ENCODE data around the gene RRP8. TPM values are rescaled to one million over a fixed set of nuclear protein-coding genes. Genes with fewer than 3 reads are reported as not detected.

The RRP8 gene
- total RNA-seq, 2 experiments from 2014 or later, result 23.0 to 27.1 TPM

- ChIA-PET POLR2A (interaction anchor here (0.7 to 1.8 kb wide), 4 partner anchors 9 to 252 kb away, joined by 3 to 7 read pairs (median 5); partner anchors contain the start of gene MRPL17), CTCF (interaction anchor here (0.8 to 3.8 kb wide), 12 partner anchors 10 to 233 kb away, joined by 3 to 14 read pairs (median 5); partner anchors contain the start of gene MRPL17)
- Mint-ChIP-seq H3K4me1 (peaks cover 43% of the 10 kb centered on the region), H3K4me3 (peak overlapping the region; percentile 80), H3K9me3 (no peaks in the 10 kb centered on the region), H3K36me3 (ENCODE audit: low read depth) (peaks cover 59% of the 10 kb centered on the region), H3K27me3 (no peaks in the 10 kb centered on the region), H3K27ac (peak overlapping the region; percentile 85)
- DNase-seq, result no peak
Observed at GRCh38 chr11:6611963-6612212, 8.5 kb upstream of the RRP8 start.

- peak overlapping the region; percentile 80 for H3K4me3 Mint-ChIP-seq
Observed at GRCh38 chr11:6611092-6611962, 7.9 kb upstream of the RRP8 start.

GRCh38 chr11:6610591-6610990 lies 7.2 kb upstream of the RRP8 start:
- no peak for DNase-seq
- POLR2A ChIA-PET, result no interaction called here
- H3K27me3 Mint-ChIP-seq, result no peaks in the 10 kb centered on the region

More at GRCh38 chr11:6611092-6611962, 7.9 kb upstream of the RRP8 start:
- POLR2A ChIA-PET, result interaction anchor here (0.7 to 1.8 kb wide), 4 partner anchors 9 to 252 kb away, joined by 3 to 7 read pairs (median 5); partner anchors contain the start of gene MRPL17
- CTCF ChIA-PET, result interaction anchor here (0.8 to 3.8 kb wide), 11 partner anchors 10 to 232 kb away, joined by 3 to 14 read pairs (median 5); partner anchors contain the start of gene MRPL17
- H3K4me1 Mint-ChIP-seq, result peaks cover 42% of the 10 kb centered on the region
- H3K27me3 Mint-ChIP-seq, result no peaks in the 10 kb centered on the region
- H3K36me3 Mint-ChIP-seq (ENCODE audit: low read depth), result peaks cover 58% of the 10 kb centered on the region
- peak; percentile 30 for DNase-seq
- H3K27ac Mint-ChIP-seq, result peak overlapping the region; percentile 85
- no peaks in the 10 kb centered on the region for H3K9me3 Mint-ChIP-seq

GRCh38 chr11:6609502-6610015 lies 6.1 kb upstream of the RRP8 start:
- DNase-seq, result no peak
- POLR2A ChIA-PET, result no interaction called here
- Mint-ChIP-seq H3K4me1 (peaks cover 38% of the 10 kb centered on the region), H3K27ac (peak overlapping the region; percentile 42), H3K36me3 (ENCODE audit: low read depth) (peaks cover 50% of the 10 kb centered on the region), H3K27me3 (no peaks in the 10 kb centered on the region), H3K4me3 (peak overlapping the region; percentile 80), H3K9me3 (no peaks in the 10 kb centered on the region)
- CTCF ChIA-PET, result interaction anchor here (1.0 to 3.3 kb wide), 4 partner anchors 10 to 121 kb away, joined by 3 to 10 read pairs (median 4); partner anchors contain the start of gene TPP1

More at GRCh38 chr11:6610591-6610990, 7.2 kb upstream of the RRP8 start:
- peak overlapping the region; percentile 80 for H3K4me3 Mint-ChIP-seq
- H3K36me3 Mint-ChIP-seq (ENCODE audit: low read depth), result peaks cover 58% of the 10 kb centered on the region
- H3K9me3 Mint-ChIP-seq, result no peaks in the 10 kb centered on the region
- H3K4me1 Mint-ChIP-seq, result peaks cover 39% of the 10 kb centered on the region
- CTCF ChIA-PET, result interaction anchor here (1.2 to 1.8 kb wide), 2 partner anchors 10 to 61 kb away, joined by 3 to 4 read pairs; no protein-coding TSS in a partner anchor
- H3K27ac Mint-ChIP-seq, result peak overlapping the region; percentile 85

GRCh38 chr11:6608726-6609501 lies 5.5 kb upstream of the RRP8 start:
- CTCF ChIA-PET, result interaction anchor here (1.0 to 3.3 kb wide), 4 partner anchors 10 to 120 kb away, joined by 3 to 10 read pairs (median 4); partner anchors contain the start of gene TPP1
- H3K27me3 Mint-ChIP-seq, result no peaks in the 10 kb centered on the region
- peaks cover 38% of the 10 kb centered on the region for H3K4me1 Mint-ChIP-seq
- H3K27ac Mint-ChIP-seq, result peak overlapping the region; percentile 44
- peaks cover 50% of the 10 kb centered on the region for H3K36me3 Mint-ChIP-seq (ENCODE audit: low read depth)
- no peaks in the 10 kb centered on the region for H3K9me3 Mint-ChIP-seq
- no peak for DNase-seq
- no peak overlapping the region for H3K4me3 Mint-ChIP-seq
- POLR2A ChIA-PET, result no interaction called here

- Mint-ChIP-seq H3K36me3 (ENCODE audit: low read depth) (peaks cover 50% of the 10 kb centered on the region), H3K27me3 (no peaks in the 10 kb centered on the region), H3K9me3 (no peaks in the 10 kb centered on the region), H3K4me3 (no peak overlapping the region), H3K27ac (peak overlapping the region; percentile 90), H3K4me1 (peaks cover 38% of the 10 kb centered on the region)
- DNase-seq, result no peak
- ChIA-PET CTCF (interaction anchor here (1.0 to 3.3 kb wide), 3 partner anchors 11 to 64 kb away, joined by 3 to 10 read pairs (median 5); partner anchors contain the start of gene TPP1), POLR2A (no interaction called here)
Observed at GRCh38 chr11:6608011-6608410, 4.6 kb upstream of the RRP8 start.

GRCh38 chr11:6607190-6607795 lies 3.9 kb upstream of the RRP8 start:
- no peaks in the 10 kb centered on the region for H3K27me3 Mint-ChIP-seq
- peak overlapping the region; percentile 90 for H3K27ac Mint-ChIP-seq
- ChIA-PET POLR2A (no interaction called here), CTCF (interaction anchor here (0.9 to 3.3 kb wide), 2 partner anchors 12 to 76 kb away, joined by 5 to 10 read pairs; partner anchors contain the start of genes MRPL17 and TPP1)
- peaks cover 38% of the 10 kb centered on the region for H3K4me1 Mint-ChIP-seq
- H3K9me3 Mint-ChIP-seq, result no peaks in the 10 kb centered on the region
- peak; percentile 4 for DNase-seq
- no peak overlapping the region for H3K4me3 Mint-ChIP-seq
- peaks cover 50% of the 10 kb centered on the region for H3K36me3 Mint-ChIP-seq (ENCODE audit: low read depth)

GRCh38 chr11:6606471-6607189 lies 3.2 kb upstream of the RRP8 start:
- H3K27me3 Mint-ChIP-seq, result no peaks in the 10 kb centered on the region
- no peak overlapping the region for H3K4me3 Mint-ChIP-seq
- ChIA-PET CTCF (interaction anchor here (0.9 to 3.3 kb wide), 2 partner anchors 13 to 77 kb away, joined by 5 to 10 read pairs; partner anchors contain the start of genes MRPL17 and TPP1), POLR2A (no interaction called here)
- peak overlapping the region; percentile 90 for H3K27ac Mint-ChIP-seq
- no peaks in the 10 kb centered on the region for H3K9me3 Mint-ChIP-seq
- peaks cover 52% of the 10 kb centered on the region for H3K36me3 Mint-ChIP-seq (ENCODE audit: low read depth)
- peaks cover 38% of the 10 kb centered on the region for H3K4me1 Mint-ChIP-seq
- DNase-seq, result peak; percentile 61

- Mint-ChIP-seq H3K27ac (no peak overlapping the region), H3K36me3 (ENCODE audit: low read depth) (peaks cover 39% of the 10 kb centered on the region), H3K4me3 (no peak overlapping the region), H3K27me3 (no peaks in the 10 kb centered on the region), H3K4me1 (peaks cover 21% of the 10 kb centered on the region), H3K9me3 (no peaks in the 10 kb centered on the region)
- ChIA-PET POLR2A (no interaction called here), CTCF (interaction anchor here (1.0 to 3.7 kb wide), 9 partner anchors 8 to 142 kb away, joined by 3 to 28 read pairs (median 4); partner anchors contain the start of genes MRPL17 and TPP1)
- DNase-seq, result no peak
Observed at GRCh38 chr11:6604790-6605189, 1.4 kb upstream of the RRP8 start.

GRCh38 chr11:6604081-6604626 lies 738 bp upstream of the RRP8 start:
- no peak overlapping the region for H3K27ac Mint-ChIP-seq
- DNase-seq, result peak; percentile 69
- POLR2A ChIA-PET, result interaction anchor here (0.6 kb wide), 1 partner anchor 99 kb away, joined by 4 read pairs; no protein-coding TSS in a partner anchor
- no peaks in the 10 kb centered on the region for H3K27me3 Mint-ChIP-seq
- H3K4me1 Mint-ChIP-seq, result peaks cover 22% of the 10 kb centered on the region
- peaks cover 39% of the 10 kb centered on the region for H3K36me3 Mint-ChIP-seq (ENCODE audit: low read depth)
- CTCF ChIA-PET, result interaction anchor here (0.9 to 3.7 kb wide), 10 partner anchors 9 to 141 kb away, joined by 3 to 28 read pairs (median 4); partner anchors contain the start of genes MRPL17 and TPP1
- H3K9me3 Mint-ChIP-seq, result no peaks in the 10 kb centered on the region
- H3K4me3 Mint-ChIP-seq, result no peak overlapping the region
